Stromal cell of bone marrow (primary cell): Measurements from ENCODE around the gene LNX1.

Experiments used
- DNase-seq: peaks from one replicate; pipeline ENCODE4 v3.0.0-alpha.2; 2012; ENCODE audit warnings: low read depth

Gene LNX1

DNA sequence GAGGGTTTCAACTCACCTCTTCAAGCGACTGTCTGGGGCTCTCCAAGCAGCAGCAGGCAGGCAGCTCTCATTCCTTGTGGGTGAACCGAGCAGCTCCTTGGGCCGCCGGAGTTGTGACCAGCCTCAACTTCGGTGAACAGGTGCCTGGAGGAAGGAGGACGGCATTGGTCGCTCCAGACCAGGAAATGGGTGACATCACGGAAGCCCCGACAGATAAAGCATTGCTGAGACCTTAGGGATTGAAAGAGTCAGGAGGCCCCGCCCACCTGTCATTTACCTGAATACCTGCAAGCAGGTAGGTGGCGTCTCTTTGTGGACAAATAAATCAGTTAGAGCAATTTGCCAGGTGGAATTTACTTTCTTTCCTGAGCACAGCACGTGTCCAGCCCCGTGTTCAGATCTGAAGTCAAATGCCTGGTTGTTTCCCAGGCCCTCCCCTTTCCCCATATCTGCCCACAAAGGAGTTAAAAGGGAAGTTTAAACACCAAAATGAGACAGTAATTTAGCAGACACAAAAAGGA, at the start of gene LNX1:
LNX1 (minus strand) TSS at position 115 of the 521 bp plus-strand sequence. CDS start 17,484 bp downstream, outside the sequence.
- no peak for DNase-seq

DNA sequence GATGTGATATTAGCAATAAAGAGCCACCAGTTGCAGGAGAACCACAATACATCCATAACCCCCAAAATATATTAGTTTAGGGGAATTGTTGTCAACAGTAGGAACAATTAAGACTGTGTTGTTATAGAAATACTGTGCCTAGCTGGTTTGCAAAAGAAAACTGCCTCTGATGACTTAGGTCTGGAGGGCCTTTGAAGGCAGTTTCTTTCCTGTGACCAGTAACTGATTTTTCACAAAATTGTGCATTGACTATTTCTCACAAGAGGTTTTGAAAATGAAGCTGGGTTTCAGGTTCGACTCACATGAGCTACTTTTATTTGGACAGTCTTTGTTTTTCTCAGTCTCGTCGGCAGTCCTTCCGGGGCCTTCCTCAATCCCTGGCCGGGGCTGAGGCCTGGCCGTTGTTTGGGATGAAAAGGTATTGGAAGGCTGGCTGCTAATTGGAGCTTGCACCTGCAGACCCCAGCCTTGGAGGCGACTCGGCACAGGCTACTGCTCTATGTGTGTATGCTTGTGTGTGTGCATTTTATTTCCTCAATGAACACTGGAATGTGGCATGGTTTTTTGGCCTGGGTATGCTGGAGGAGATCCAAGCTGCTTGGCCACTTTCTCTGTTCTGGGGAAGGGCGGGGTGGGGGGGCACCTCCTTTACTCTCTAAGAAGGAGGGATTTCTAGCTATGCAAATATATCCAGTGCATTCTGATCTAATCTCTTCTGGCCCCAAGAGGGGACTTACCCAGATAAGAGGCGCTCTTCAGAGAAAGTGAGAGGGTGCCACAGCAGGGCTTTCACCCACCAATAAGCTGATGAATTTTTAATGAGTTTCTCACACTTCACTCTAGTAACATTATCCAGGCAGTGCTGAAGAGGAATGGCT, 49.5 kb upstream of the LNX1 start:
- no peak for DNase-seq

DNA sequence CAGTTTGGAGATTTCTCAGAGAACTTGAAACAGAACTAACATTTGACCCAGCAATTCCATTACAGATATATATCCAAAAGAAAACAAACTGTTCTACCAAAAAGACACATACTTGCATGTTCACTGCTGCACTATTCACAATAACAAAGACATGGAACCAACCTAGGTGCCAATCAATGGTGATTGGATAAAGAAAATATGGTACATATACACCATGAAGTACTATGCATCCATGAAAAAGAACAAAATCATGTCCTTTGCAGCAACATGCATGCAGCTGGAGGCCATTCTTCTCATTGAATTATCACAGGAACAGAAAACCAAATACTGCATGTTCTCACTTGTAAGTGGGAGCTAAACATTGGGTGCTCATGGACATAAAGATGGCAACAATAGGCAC, 47.6 kb upstream of the LNX1 start:
- no peak for DNase-seq

DNA sequence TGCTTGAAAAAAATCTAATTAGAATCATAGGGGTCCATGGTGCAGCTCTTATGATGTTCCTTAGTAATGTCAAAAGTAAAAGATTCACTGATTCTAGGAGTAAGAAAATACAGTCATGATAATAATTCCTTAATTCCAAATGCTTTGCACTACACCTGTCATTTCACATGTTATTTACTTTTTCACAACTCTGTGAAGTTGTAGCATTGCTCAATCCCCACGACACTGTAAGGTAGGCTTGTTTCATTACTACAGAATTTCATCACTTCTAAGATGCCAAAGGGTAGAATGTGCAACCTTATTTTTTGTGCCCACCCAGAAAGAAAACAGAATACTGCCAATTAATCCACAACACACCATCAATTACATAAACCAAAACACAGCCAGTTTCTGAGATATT, 46.1 kb upstream of the LNX1 start:
- no peak for DNase-seq

DNA sequence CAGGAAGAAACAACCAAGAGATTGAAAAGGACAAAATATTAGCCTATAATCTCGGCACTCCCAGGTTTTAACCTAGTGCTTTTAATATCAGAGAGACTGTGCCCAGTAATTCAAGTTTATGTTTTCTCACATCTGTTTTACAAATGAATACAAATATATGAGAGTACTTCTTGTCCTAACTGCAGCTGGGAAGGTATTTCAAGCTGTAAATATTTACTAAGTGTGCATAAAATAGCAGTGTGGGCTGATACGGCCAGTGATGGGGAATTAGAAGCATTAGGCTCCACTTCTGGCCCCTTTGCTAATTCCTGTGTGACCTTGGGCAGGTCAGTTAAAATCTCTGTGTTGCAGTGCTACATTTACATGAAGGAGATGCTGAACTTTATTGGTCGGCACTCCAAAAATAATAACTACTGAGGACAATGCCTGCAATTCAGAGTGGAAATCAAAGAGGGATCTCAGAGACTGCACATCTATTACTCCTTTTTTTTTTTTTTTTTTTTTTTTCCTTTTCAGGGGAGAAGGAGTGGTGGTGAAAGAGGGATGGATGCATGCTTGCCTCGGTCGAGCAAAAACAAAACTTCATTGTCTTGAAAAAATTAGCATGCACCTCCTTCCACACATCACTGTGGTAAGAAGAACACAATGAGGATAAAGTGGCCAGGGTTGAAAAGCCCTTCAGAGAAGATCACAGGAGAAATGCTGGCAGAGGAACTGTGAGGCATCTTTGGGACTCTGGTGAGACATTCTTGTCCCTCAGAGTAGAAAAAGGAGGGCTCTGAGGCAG, 44.6 kb upstream of the LNX1 start:
- no peak for DNase-seq

DNA sequence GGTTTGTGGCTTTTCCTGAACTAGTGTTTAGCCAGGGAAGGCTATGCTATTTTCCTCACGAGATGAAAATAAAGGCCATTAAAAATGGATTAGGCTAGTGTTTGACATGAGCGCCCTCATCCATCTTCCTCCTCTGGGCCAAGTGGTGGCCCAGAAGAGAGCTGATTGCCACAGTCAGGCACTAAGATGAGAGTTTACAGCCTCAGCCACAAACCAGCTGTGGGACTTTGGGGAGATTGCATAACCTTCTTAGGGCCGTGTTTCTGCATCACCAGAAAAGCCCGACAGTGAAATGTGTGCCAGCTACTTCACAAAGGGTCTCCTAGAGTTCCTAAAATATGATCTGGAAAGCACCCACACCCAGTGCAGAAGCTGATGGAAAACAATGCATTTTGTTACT, 42.3 kb upstream of the LNX1 start:
- DNase-seq = peak; percentile 57

DNA sequence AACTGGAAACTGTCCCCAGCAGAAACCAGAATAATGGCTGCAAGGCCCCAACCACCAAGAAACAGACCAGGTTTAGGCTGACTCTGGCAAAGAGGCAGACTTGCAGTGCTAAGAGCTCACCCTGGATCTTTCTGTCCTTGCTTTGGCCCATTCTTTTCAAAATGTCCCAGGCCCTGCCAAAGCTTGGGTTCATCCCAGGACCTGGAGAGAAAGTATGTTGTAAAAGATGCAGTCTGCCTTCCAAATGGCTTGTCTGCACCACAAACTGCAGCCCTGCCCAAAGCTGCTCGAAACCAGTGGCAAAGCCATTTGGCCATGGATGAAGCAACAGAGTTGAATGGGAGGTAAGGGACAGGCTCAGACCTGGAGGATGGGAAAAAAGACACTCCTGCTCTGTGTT, 38.0 kb upstream of the LNX1 start:
- no peak for DNase-seq

DNA sequence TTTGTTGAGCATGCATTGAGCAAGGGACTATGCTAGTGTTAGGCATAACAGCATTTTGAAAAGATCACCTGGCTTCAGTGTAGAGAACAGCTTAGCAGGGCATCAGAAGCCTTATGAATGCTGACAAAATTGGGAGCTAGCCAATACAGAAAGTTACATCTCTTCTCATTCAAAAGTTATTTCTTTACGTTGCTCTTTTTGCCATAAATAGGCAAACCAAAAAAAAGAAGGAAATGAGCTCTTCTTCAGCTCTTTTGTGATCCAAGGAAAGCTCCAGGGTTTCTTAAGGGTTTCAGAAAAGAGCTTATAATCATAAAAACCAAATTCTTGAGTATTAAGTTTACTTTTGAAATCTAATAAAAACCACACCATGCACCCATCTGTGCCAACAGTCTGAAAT, 35.2 kb upstream of the LNX1 start:
- no peak for DNase-seq

DNA sequence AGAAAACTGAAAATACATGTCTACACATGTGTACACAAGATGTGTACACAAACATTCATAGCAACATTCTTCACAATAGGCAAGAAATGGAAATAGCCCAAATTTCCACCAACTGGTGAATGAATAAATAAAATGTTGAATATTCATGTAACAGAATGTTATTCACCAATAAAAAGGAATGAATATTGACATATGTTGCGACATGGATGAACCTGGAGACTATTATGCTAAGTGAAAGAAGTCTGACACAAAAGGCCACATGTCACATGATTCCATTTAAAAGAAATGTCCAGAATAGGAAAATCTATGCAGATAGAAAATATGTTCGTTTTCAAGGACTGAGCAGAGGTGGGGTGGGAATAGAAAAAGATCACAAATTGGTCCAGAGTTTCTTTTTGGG, 34.6 kb upstream of the LNX1 start:
- DNase-seq = no peak

DNA sequence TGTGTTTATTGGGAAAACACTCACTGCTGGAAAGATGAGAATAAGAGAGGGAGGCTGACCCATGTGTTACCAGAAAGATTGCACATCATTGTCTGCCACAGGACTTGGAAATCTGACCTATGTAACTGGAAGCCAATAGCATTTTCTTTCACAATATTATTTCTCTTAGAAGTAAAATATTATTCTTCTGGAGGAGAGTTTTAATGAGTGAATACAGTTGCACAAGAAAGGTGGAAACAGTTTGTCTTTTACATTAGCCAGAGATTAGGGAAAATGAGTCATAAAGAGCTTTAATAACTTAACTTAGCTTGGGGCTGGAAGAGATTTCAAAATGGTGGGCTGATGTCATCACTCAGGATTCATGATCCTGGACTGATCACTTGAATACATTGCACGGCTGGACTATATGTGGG, 31.5 kb upstream of the LNX1 start:
- peak; percentile 66 for DNase-seq

DNA sequence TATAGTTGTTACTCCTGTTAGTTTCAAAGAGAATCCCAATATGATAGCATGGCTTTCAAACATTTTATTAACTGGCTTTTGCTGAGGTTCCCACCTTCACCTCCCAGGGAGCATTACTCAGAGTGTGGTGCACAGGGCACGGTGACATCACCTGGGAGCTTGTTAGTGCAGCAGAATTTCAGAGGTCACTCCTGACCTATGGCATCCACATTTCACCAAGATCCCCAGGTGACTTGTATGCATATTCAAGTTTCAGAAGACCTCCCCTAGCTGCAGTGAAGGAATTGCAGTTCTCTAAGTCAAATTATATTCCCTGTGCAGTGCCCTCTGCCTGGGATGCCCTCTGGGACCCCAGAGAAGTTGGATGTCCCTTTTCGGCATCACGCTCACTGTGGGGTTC, 29.7 kb upstream of the LNX1 start:
- DNase-seq = no peak

DNA sequence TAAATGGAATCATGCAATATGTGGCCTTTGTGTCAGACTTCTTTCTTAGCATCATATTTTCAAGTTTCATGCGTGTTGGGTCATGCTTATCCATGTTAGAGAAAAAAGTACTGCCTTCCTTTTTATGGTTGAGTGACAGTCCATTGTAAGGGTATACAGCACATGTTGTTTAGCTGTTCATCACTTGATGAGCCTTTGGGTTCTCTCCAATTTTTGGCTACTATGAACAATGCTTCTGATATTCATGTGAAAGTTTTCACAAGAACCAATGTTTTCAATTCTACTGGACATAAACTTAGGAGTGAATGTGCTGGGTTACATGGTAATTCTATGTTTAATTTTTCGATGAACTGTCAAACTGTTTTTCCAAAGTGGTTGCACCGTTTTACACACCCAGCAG, 28.1 kb upstream of the LNX1 start:
- no peak for DNase-seq

DNA sequence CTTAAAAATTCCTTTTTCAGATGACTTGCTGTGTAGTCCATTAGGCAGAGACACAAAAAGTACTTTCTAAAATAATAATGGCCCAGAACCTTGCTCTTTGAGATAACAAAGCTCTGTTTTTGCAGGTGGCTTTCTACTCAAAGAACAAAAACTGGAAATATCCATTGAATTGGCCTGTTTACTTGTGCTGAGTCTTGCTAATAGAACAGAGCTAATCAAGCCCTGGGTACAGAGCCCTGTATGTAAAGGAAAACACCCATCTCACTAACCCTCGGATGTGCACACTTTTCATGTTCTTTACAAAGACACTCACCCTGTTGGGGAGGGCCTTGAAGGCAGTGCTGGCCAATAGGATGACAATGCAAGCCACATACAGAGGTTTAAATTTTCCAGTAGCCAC, 27.0 kb upstream of the LNX1 start:
- DNase-seq = no peak

DNA sequence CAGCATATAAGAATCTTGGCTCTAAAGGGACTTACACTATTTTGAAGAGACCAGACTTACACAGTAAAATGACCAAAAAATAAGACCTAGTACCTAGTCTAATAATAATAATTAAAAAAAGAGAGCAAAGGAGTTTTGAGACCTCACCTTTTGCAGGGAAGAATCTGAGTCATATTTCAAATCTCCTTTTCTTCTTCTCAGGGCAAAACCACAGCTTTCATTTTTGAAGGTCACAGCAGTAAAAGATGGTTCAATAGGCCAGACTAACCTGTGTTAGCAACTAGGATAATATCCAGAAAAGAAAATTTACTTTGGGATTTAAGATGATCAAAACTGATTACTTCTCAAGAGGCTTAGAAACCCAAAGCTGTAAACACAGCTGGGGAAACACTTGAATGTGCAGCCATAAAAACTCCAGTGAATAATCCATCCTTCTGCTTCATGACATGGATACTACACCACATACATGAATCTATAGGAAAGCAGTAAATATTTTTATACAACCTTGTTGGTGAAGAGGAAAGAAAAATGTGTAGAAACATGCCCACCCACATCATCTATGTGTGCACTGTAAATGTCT, 25.9 kb upstream of the LNX1 start:
- no peak for DNase-seq

DNA sequence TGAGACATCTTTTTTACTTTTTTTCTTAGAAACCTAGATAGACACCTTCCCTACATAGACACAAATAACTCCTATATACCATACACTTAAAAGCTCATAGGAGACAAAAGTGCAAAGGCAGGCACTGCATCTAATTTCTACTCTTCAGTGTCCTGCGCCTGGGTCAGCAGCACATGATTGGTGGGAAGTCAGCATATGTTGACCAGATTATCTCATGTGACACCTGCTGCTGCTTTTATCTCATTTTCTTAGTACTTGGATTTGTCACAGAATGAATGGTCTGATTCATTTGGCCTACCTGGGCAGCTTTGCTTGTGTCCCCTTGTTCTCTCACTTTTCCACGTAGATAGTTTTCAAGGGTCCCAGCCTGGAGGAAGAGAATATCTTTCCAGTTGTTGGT, 24.9 kb upstream of the LNX1 start:
- DNase-seq = no peak

DNA sequence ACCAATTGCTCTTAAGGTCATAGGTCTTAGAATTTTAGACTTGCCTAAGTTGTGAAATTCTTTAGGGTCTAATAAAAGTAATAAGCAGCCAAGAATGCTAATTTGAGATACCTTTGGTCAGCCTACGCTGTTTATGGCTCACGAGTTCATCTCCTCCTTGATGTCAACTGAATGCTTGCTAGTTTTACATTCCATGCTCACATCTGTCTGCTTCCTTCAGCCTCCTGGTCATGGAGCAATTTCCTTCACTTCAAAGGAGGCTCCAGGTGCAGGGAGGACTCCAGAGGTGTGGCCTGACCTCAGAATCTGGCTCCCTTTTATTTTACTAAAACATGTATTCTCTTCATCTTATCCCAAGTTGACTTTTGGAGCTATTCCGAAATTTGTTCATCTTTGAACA, 23.3 kb upstream of the LNX1 start:
- DNase-seq = no peak

DNA sequence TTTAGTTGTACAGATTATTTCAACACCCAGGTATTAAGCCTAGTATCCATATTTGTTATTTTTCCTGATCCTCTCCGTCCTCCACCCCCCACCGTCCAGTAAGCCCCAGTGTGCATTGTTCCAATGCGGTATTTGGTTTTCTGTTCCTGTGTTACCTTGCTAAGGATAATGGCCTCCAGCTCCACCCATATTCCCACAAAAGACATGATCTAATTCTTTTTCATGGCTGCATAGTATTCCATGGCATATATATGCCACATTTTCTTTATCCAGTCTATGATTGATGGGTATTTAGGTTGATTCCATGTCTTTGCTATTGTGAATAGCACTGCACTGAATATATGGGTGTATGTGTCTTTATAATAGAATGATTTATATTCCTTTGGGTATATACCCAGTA, 22.1 kb upstream of the LNX1 start:
- no peak for DNase-seq

DNA sequence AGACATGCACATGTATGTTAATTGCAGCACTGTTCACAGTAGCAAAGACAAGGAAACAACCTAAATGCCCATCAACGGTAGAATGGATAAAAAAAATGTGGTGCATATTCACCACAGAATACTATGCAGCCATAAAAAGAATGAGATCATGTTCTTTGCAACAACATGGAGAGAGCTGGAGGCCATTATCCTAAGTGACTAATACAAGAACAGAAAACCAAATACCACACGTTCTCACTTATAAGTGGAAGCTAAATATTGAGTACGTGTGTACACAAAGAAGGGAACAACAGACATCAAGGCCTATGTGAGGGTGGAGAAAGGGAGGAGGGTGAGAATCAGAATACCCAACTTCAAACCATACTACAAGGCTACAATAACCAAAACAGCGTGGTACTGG, 17.4 kb upstream of the LNX1 start:
- DNase-seq = no peak

DNA sequence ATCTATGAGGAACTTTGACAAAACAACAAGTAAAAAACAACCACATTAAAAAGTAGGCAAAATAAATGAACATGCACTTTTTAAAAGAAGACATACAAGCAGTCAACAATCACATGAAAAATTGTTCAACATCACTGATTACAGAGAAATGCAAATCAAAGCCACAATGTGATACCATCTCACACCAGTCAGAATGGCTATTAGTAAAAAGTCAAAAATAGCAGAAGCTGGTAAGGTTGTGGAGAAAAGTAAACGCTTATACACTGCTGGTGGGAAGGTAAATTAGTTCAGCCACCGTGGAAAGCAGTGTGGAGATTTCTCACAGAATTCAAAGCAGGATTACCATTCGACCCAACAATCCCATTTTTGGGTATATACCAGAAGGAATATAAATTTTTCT, 17.0 kb upstream of the LNX1 start:
- no peak for DNase-seq

DNA sequence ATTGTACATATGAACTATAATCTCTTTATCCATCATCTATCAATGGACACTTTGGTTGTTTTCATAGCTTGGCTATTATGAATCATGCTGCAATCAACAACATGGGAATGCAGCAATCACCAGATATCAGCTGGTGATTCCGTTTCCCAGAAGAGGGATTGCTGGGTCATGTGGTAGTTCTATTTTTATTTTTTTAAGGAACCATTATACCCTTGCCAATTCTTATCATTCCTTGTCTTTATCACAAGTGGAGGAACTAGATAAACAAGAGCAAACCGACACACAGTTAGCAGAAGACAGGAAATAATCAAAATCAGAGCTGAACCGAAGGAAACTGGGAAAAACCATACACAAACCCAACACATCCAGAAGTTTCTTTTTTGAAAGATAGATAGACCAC, 14.5 kb upstream of the LNX1 start:
- DNase-seq = no peak

DNA sequence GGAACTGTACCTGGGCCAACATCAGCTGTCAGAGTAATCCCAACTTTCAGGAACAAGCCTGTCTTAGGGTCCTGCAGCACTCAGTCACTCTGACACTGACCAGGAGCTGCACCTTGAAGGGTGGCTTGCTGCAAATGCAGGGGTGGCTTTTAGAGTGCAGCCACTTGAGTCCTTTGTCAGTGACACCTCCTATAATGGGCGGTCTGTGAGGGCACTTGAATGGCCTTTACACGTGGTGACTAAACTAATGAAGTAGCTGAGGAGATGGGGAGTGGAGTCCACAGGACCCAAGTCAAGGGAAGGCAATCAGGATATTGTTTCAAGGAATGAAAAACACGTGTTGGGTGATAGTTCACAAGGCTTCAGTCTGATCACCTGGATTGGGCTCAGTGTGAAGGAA, 11.1 kb upstream of the LNX1 start:
- DNase-seq = no peak

DNA sequence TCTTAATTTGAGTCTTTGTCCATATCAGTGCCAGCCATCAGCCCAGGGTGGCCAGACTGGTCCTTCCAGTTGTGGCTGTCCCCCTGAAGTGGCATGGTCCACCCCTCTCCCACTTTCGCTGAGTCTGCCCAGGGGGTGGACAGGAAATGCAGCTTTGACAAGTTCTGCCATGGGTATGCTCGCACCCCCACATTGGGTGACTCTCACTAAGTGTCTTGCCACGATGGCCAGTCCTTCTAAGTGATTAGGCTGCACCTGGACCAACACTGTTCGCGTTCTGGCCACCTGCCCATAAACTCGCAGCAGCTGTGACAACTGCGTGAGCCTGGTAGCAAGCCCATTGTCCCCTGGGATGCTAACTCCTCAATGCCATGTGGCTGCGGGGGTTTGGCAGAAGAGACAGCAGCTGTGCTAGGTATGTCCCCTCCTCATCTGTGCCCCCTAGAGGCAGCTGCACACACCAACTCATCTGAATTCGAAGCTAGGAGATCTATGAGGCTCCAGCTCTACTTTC, 10.0 kb upstream of the LNX1 start:
- no peak for DNase-seq

DNA sequence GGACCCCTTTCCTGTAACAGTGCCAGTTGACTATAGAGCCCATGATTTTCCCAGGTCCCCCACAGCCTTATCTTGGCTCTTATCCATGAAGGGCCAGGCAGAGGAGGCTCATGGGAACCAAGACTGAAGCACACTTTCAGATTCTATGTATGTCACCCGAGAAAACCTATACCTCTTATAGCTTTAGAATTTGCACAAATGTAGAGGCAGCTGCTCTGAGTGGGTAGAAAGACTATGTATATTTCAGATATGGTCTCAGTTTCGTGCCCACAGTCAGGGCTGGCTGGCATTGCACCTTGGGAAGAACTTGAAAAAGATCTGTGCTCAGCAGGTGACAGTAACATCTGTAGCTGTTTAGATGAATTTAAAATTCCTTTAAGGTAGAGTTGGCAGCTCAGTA, 8.3 kb upstream of the LNX1 start:
- no peak for DNase-seq
